ENCODE measurements around the gene C20orf96.
A peak's percentile ranks its signal among the peaks of the same experiment; 100 is the strongest.

C20orf96 gene

DNA sequence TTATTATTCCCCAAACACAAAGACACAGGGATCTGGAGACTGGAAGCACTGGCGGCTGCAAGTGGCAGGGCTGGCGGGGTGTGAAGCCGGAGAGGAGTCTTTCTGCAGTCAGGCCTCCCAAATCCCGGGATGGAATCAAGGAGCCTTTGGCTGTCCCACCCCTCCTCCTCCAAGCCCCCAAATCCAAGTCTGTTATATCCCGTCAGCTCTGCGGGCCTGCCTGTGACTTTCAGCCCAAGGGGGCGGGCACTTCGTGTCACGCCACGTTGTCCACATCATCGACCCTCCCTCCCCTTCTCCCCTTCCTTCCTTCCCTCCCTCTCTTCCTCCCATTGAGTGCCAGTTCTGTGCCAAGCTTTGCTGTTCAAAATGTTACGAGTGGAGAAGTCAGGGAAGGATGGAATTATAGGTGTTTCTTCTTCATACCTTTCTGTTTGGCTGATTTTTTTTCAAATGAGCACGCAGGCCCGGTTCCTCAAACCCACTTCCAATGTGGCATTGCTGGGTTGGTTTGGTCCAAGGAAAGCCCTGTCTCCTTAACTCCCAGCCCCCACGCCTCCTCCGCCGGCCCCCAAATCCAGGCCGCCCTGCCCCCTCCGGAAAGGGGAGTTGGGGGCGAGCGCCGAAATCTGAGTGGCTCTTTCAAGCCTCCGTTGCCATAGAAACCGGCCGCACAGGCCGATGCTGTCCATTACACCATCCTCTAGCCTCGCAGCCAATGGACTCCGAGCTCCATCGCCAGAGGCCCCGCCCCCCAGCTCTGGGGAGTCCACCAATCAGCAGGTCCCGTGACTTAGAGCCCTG is 19.5 kb upstream of the C20orf96 start:
- H3K36me3 ChIP-seq (ENCODE audit: insufficient read depth, low read length): no peaks in the 10 kb centered on the region

DNA sequence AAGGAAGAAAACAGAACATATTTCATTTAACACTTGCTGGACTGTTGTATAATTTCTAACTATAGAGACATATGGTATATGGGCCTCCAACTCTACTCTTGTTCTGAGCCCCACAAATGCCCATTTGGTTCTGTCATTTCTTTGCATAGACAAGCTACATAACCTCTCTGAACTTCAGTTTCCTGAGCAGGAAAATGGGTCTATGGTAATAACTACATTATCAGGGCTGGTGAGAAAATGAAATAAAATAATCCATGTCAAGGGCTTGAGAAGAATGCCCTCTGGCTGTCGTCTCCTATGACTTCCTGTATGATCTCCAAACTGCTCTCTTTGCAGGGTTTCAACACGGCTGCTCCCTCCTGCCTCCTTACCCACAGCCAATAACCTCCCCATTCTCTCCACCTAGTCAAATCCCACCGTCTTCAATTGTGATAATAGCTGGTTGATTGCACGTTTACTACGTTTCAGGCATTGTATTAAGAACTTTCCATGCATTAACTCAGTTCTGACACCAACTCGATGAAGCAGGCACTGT is 18.8 kb upstream of the C20orf96 start:
- WGBS: 3% methylated on average over 5 of the region's 6 CpGs
- Histone ChIP-seq H3K4me3 (ENCODE audit: low read length) (peak overlapping the region; percentile 66), H3K9ac (ENCODE audit: low read depth, low read length) (peak overlapping the region; percentile 77; the same call in 1 of the 2 replicates), H3K27me3 (ENCODE audit: insufficient read depth, low read length) (no peaks in the 10 kb centered on the region), H3K4me1 (ENCODE audit: insufficient read depth, low read length) (peaks cover 14% of the 10 kb centered on the region), H3K36me3 (ENCODE audit: insufficient read depth, low read length) (no peaks in the 10 kb centered on the region), H3K9me3 (ENCODE audit: insufficient read depth, low read depth, low read length) (no peaks in the 10 kb centered on the region), H3K27ac (ENCODE audit: low read depth, low read length) (peak overlapping the region; percentile 95)

More for the DNA sequence above, 19.5 kb upstream of the C20orf96 start:
- peak overlapping the region; percentile 66 for H3K4me3 ChIP-seq (ENCODE audit: low read length)
- H3K27ac ChIP-seq (ENCODE audit: low read depth, low read length): peak overlapping the region; percentile 95
- peaks cover 14% of the 10 kb centered on the region for H3K4me1 ChIP-seq (ENCODE audit: insufficient read depth, low read length)
- no peaks in the 10 kb centered on the region for H3K27me3 ChIP-seq (ENCODE audit: insufficient read depth, low read length)
- WGBS: 3% methylated on average over 30 of the region's 31 CpGs
- no peaks in the 10 kb centered on the region for H3K9me3 ChIP-seq (ENCODE audit: insufficient read depth, low read depth, low read length)
- peak overlapping the region; percentile 77 for H3K9ac ChIP-seq (ENCODE audit: low read depth, low read length)

DNA sequence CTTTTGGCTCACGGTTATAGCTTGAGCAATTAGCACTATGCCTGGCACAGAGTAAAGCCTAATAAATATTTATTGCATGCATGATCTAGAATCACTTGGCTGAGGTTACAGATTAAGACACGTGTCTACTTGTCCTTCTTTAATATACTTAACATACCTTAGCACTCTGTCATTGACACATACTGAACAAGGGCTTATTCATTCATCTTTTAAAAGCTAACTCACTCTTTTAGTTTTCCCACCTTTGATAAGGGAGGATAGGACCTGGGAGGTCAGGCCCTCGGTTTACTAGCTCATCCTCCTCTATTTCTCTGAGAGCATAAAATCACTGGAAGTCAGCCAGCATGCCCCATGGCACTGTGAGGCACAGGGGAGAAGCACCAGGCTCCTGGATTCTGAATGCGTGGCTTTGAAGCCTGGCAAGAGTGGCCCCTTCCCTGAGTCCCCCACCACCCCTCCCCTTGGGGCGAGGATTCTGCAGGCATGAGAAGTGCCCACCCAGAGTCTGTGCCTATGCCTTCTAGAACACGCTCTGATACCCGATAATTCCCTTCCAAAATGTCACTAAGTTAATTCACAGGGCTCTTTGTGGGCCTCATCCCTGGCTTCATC is 18.0 kb upstream of the C20orf96 start:
- Histone ChIP-seq H3K36me3 (ENCODE audit: insufficient read depth, low read length) (no peaks in the 10 kb centered on the region), H3K9me3 (ENCODE audit: insufficient read depth, low read depth, low read length) (no peaks in the 10 kb centered on the region), H3K27me3 (ENCODE audit: insufficient read depth, low read length) (no peaks in the 10 kb centered on the region), H3K9ac (ENCODE audit: low read depth, low read length) (no peak overlapping the region), H3K4me3 (ENCODE audit: low read length) (no peak overlapping the region), H3K4me1 (ENCODE audit: insufficient read depth, low read length) (peaks cover 14% of the 10 kb centered on the region), H3K27ac (ENCODE audit: low read depth, low read length) (no peak overlapping the region)
- 91% methylated on average over 6 of the region's 7 CpGs for WGBS

DNA sequence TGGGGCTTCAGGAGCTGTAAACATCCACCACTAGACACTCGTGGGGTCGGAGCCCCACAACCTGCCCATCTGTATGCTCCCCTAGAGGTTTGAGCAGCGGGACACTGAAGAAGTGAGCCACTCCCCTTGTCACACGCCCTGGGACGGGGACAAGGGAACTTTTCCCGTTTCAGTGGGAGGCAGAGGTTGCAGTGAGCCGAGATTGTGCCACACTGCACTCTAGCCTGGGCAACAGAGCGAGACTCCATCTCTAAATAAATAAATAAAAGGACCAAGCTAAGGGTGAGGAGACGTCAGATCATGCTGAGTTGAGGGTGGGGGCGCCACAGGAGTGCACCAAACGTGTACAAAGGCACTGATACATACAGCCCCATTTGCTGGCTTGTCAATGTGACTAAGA is 15.2 kb upstream of the C20orf96 start:
- 74% methylated on average over 10 of the region's 11 CpGs for WGBS
- no peaks in the 10 kb centered on the region for H3K9me3 ChIP-seq (ENCODE audit: insufficient read depth, low read depth, low read length)
- no peak overlapping the region for H3K4me3 ChIP-seq (ENCODE audit: low read length)
- no peak overlapping the region for H3K27ac ChIP-seq (ENCODE audit: low read depth, low read length)
- peaks cover 27% of the 10 kb centered on the region for H3K4me1 ChIP-seq (ENCODE audit: insufficient read depth, low read length)
- H3K27me3 ChIP-seq (ENCODE audit: insufficient read depth, low read length): no peaks in the 10 kb centered on the region
- no peaks in the 10 kb centered on the region for H3K36me3 ChIP-seq (ENCODE audit: insufficient read depth, low read length)
- H3K9ac ChIP-seq (ENCODE audit: low read depth, low read length): no peak overlapping the region

DNA sequence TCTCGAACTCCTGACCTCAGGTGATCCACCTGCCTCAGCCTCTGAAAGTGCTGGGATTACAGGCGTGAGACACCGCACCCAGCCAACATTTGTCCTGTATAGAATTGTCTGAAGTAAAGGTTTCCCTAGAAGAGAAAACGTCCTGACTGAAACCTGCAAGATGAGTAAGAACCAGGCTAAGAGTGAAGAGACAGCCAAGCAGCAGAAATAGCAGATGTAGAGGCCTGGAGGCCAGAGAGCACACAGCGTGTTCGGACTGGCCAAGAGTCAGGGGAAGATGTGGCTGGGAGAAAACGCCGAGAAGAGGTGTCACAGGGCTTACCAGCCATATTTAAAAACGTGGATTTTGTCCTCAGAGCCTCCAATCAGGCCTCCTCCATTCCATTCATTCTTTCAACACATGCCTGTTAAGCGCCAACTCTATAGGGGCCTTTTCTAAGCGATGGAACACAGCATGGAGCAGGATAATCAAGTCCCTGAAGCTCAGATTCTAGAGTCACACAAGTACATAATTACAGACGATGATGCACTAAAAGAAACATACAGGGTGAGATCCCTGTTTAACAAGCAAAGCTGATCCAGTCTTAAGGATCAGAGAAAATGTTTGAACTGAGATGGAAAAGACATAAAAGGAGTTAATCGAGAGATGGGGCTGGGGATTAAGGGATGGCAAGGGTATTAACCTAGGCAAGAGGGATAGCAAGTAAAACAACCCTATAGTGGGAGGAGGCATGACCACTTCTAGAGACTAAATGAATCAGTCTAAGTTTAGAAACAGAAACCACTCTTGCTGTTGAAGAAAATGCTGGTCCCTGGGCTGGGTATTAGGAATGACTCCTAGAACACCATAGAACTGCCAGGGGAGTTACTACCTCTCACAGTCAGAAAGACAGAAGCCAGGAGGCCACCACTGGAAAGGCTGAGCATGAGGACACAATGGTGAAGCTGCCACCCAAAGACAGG is 11.6 kb upstream of the C20orf96 start:
- H3K27ac ChIP-seq (ENCODE audit: low read depth, low read length): no peak overlapping the region
- H3K4me3 ChIP-seq (ENCODE audit: low read length): no peak overlapping the region
- WGBS: 69% methylated on average over 13 of the region's 13 CpGs
- H3K36me3 ChIP-seq (ENCODE audit: insufficient read depth, low read length): no peaks in the 10 kb centered on the region
- H3K4me1 ChIP-seq (ENCODE audit: insufficient read depth, low read length): peaks cover 28% of the 10 kb centered on the region
- H3K27me3 ChIP-seq (ENCODE audit: insufficient read depth, low read length): no peaks in the 10 kb centered on the region
- no peaks in the 10 kb centered on the region for H3K9me3 ChIP-seq (ENCODE audit: insufficient read depth, low read depth, low read length)
- no peak overlapping the region for H3K9ac ChIP-seq (ENCODE audit: low read depth, low read length)

DNA sequence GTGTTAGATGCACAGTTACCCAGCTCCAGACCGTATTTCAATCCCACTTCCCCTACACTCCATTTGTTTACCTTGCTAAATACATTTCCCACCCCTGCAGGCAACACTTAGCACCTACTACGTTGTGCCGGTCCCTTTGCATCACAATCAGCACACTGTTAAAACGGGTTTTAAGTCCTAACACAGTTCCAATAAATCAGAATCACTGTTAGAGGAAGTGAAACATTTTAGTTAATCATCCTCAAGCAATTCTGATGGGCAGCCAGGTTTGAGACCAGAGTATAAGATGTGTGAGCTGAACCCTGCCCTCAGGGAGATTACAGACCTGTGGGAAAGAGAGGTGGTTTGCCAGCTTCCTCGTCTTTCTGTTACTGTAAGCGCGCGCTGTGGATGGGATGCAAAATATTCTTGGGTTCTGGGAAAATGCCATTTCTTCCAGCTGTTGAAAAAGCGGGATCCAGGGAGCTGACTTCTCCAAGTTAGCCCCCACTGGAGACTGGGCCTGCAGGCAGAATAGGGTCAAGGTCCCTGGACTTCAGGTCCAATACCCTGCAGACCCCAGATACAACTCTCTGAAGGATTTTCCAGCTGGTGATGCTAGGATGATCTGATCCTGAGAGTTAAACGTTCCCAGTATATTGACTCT is 9.9 kb upstream of the C20orf96 start:
- Histone ChIP-seq H3K4me3 (ENCODE audit: low read length) (peak overlapping the region; percentile 98), H3K9ac (ENCODE audit: low read depth, low read length) (peak overlapping the region; percentile 12; the same call in 1 of the 2 replicates), H3K27me3 (ENCODE audit: insufficient read depth, low read length) (peaks cover 12% of the 10 kb centered on the region), H3K9me3 (ENCODE audit: insufficient read depth, low read depth, low read length) (no peaks in the 10 kb centered on the region), H3K27ac (ENCODE audit: low read depth, low read length) (peak overlapping the region; percentile 81; the same call in 1 of the 2 replicates), H3K4me1 (ENCODE audit: insufficient read depth, low read length) (peaks cover 33% of the 10 kb centered on the region), H3K36me3 (ENCODE audit: insufficient read depth, low read length) (no peaks in the 10 kb centered on the region)
- 12% methylated on average over 10 of the region's 10 CpGs for WGBS

DNA sequence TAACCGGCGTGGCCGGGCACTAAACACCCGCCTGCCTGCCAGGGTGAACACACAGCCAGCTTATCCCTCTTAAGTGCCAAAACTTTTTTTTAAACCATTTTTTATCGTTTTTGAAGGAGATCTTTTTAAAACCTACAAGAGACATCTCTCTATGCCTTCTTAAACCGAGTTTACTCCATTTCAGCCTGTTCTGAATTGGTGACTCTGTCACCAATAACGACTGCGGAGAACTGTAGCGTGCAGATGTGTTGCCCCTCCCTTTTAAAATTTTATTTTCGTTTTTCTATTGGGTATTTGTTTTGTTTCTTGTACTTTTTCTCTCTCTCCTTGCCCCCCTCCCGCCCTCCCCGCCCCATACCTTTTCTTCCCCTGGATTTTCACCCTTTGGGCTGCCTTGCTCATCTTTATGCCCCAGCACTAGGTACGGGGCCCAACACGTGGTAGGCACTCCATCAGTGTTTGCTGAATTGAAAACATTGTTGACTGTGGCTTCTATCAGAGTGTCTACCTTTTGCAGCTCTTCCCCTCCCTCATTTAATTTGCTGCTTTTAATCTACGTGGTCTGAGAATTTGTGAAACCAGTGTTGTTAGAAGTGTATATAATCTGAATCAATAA is 8.3 kb upstream of the C20orf96 start:
- peak overlapping the region; percentile 93 for H3K9ac ChIP-seq (ENCODE audit: low read depth, low read length)
- no peaks in the 10 kb centered on the region for H3K9me3 ChIP-seq (ENCODE audit: insufficient read depth, low read depth, low read length)
- H3K4me1 ChIP-seq (ENCODE audit: insufficient read depth, low read length): peaks cover 33% of the 10 kb centered on the region
- no peak overlapping the region for H3K27ac ChIP-seq (ENCODE audit: low read depth, low read length)
- H3K36me3 ChIP-seq (ENCODE audit: insufficient read depth, low read length): no peaks in the 10 kb centered on the region
- H3K4me3 ChIP-seq (ENCODE audit: low read length): peak overlapping the region; percentile 98
- H3K27me3 ChIP-seq (ENCODE audit: insufficient read depth, low read length): peaks cover 24% of the 10 kb centered on the region
- WGBS: 4% methylated on average over 12 of the region's 15 CpGs

DNA sequence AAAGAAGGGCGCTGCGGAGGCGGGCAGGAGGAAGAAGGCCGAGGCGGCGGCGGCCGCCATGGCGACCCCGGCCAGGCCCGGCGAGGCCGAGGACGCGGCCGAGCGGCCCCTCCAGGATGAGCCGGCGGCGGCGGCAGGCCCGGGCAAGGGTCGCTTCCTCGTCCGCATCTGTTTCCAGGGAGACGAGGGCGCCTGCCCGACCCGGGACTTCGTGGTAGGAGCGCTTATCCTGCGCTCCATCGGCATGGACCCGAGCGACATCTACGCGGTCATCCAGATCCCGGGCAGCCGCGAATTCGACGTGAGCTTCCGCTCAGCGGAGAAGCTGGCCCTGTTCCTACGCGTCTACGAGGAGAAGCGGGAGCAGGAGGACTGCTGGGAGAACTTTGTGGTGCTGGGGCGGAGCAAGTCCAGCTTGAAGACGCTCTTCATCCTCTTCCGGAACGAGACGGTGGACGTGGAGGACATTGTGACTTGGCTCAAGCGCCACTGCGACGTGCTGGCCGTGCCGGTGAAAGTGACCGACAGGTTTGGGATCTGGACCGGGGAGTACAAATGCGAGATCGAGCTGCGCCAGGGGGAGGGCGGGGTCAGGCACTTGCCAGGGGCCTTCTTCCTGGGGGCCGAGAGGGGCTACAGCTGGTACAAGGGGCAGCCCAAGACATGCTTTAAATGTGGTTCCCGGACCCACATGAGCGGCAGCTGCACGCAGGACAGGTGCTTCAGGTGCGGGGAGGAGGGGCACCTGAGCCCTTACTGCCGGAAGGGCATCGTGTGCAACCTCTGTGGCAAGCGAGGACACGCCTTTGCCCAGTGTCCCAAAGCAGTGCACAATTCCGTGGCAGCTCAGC is 7.6 kb upstream of the C20orf96 start:
- peak overlapping the region; percentile 98 for H3K4me3 ChIP-seq (ENCODE audit: low read length)
- WGBS: 1% methylated on average over 75 of the region's 75 CpGs

DNA sequence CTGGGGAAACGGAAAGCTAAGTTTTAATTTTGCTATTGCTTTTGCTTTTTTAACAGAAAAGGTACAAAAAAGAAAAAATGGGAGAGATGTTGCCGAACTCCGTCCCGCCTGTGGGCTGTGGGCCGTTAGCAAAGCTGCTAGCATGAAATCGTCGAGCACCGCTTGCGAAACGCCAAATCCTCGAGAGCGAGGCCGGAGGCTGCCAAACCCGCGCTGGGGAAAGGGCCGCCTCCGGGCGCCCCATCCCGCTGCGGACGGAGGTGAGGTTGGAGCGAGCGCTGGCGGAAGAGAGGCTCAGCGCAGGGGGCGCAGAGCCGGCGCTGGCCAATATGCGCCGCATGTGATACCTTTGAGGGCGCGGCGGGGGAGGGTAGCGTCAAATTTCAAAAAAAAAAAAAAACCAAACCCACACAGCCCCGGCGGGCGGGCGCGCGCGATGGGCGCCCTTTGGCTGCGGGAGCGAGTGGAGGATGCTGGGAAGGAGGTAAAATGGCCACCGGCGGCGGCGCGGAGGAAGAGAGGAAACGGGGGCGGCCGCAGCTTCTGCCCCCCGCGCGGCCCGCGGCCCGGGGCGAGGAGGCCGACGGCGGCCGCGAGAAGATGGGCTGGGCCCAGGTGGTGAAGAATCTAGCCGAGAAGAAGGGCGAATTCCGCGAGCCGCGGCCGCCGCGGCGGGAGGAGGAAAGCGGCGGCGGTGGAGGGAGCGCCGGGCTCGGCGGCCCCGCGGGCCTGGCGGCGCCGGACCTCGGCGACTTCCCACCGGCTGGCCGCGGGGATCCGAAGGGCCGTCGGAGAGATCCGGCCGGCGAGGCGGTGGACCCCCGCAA is 6.8 kb upstream of the C20orf96 start, which contains the start of gene ZCCHC3:
Gene ZCCHC3 (plus strand): TSS at position 473 of the 827 bp plus-strand sequence. CDS start 17 bp downstream, at position 490.
- peaks cover 29% of the 10 kb centered on the region for H3K4me1 ChIP-seq (ENCODE audit: insufficient read depth, low read length)
- peaks cover 24% of the 10 kb centered on the region for H3K27me3 ChIP-seq (ENCODE audit: insufficient read depth, low read length)
- WGBS: under 1% methylated on average over 96 of the region's 99 CpGs
- no peaks in the 10 kb centered on the region for H3K9me3 ChIP-seq (ENCODE audit: insufficient read depth, low read depth, low read length)
- peak within 1 kb of the TSS; percentile 93 for H3K9ac ChIP-seq (ENCODE audit: low read depth, low read length)
- H3K4me3 ChIP-seq (ENCODE audit: low read length): peak within 1 kb of the TSS; percentile 98
- H3K27ac ChIP-seq (ENCODE audit: low read depth, low read length): peak within 1 kb of the TSS; percentile 87
- no peaks in the 10 kb centered on the region for H3K36me3 ChIP-seq (ENCODE audit: insufficient read depth, low read length)

More for the DNA sequence above, 7.6 kb upstream of the C20orf96 start:
- H3K9ac ChIP-seq (ENCODE audit: low read depth, low read length): peak overlapping the region; percentile 93
- H3K4me1 ChIP-seq (ENCODE audit: insufficient read depth, low read length): peaks cover 33% of the 10 kb centered on the region
- no peaks in the 10 kb centered on the region for H3K36me3 ChIP-seq (ENCODE audit: insufficient read depth, low read length)
- H3K27me3 ChIP-seq (ENCODE audit: insufficient read depth, low read length): peaks cover 24% of the 10 kb centered on the region
- no peaks in the 10 kb centered on the region for H3K9me3 ChIP-seq (ENCODE audit: insufficient read depth, low read depth, low read length)
- peak overlapping the region; percentile 87 for H3K27ac ChIP-seq (ENCODE audit: low read depth, low read length)

Data from HUES64 (cell line).